LNCaP clone FGC (cell line): ENCODE data around the gene SLC34A1.

Experiments
- DNase-seq: peaks from one replicate; pipeline ENCODE4 v3.0.0-alpha.2; 2011; ENCODE audit warnings: low read depth
- H3K4me3 ChIP-seq: 2 replicates; pipeline ENCODE4 v1.5.1; 2011; ENCODE audit warnings: mild to moderate bottlenecking, low read depth, low read length, control low read depth
- TF ChIP-seq, protein P1 (sequence below): IDR thresholded peaks from 2 replicates; pipeline ENCODE4 v1.5.1; 2012; ENCODE audit warnings: mild to moderate bottlenecking; ENCODE audit not compliant: control insufficient read depth, insufficient read depth; ENCODE audit errors: extremely low read depth

SLC34A1 gene, protein sequence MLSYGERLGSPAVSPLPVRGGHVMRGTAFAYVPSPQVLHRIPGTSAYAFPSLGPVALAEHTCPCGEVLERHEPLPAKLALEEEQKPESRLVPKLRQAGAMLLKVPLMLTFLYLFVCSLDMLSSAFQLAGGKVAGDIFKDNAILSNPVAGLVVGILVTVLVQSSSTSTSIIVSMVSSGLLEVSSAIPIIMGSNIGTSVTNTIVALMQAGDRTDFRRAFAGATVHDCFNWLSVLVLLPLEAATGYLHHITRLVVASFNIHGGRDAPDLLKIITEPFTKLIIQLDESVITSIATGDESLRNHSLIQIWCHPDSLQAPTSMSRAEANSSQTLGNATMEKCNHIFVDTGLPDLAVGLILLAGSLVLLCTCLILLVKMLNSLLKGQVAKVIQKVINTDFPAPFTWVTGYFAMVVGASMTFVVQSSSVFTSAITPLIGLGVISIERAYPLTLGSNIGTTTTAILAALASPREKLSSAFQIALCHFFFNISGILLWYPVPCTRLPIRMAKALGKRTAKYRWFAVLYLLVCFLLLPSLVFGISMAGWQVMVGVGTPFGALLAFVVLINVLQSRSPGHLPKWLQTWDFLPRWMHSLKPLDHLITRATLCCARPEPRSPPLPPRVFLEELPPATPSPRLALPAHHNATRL

DNA sequence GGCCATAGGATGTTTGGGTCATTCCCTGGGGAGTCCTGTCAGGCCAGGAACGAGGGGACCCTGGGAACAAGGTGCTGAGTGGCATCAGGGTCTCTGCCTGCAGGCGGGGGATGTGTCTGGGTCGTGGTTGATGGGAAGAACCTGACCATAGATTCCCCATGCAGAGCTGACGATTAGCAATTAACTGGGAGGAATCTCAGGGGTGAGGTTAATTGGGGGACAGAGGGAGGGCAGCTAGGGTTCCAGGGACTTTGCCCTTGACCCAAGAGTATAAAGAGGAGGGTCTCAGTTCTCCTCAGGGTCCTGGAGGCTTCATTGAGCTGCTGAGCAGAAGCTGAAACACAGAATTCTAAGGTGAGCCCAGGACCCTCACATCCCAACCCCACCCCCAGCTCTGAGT, at the start of gene SLC34A1:
Gene SLC34A1, plus strand, starts transcription at position 301 of the 400 bp plus-strand sequence. CDS start 1,308 bp downstream, outside the sequence.
- DNase-seq = no peak
- no peak within 1 kb of the TSS for H3K4me3 ChIP-seq
- TF ChIP-seq, protein P1, sequence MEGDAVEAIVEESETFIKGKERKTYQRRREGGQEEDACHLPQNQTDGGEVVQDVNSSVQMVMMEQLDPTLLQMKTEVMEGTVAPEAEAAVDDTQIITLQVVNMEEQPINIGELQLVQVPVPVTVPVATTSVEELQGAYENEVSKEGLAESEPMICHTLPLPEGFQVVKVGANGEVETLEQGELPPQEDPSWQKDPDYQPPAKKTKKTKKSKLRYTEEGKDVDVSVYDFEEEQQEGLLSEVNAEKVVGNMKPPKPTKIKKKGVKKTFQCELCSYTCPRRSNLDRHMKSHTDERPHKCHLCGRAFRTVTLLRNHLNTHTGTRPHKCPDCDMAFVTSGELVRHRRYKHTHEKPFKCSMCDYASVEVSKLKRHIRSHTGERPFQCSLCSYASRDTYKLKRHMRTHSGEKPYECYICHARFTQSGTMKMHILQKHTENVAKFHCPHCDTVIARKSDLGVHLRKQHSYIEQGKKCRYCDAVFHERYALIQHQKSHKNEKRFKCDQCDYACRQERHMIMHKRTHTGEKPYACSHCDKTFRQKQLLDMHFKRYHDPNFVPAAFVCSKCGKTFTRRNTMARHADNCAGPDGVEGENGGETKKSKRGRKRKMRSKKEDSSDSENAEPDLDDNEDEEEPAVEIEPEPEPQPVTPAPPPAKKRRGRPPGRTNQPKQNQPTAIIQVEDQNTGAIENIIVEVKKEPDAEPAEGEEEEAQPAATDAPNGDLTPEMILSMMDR = no peak

DNA sequence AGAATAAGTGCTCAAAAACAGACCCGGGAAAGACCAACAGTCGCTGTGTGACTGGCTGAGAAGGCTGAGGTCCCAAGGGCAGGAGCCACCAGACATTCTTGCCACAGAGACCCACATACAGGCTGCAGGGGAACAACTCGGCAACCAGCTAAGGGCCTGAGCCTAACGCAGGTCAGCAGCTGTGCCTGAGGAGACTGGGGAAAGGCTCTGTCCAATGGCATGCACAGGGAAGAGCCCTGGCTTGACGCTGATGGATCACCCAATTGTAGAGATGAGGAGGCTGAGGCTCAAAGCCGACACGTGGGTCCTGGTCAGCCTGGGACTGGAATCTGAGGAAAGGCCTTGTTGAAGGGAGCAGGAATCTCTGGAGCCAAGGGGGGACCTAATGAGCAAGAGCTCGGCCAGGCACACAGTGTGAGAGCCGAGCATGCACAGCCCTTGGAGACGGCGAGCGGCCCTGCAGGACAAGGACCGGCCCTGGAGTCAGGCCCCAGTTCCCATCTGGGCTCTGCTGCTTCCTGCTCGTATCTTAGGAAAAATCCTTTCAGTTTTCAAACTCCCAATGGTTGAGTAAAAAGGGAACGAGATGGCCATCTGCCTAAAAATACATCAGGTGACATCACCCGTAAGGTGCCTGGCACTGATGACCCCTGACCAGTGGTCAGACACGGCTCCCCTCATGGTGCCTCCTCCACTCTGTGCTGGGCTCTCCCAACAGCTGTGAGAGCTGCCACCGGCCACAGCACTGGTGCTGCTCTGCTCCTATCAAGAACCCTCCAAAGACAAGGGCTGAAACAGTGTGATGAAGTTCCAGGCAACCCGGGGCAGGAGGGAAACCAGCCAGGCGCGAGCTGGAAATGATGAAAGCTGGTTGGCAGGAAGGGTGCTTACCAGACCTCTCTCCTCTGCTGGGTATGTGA, 49.2 kb upstream of the SLC34A1 start:
- H3K4me3 ChIP-seq = no peak overlapping the region
- TF ChIP-seq, protein P1 = no peak
- no peak for DNase-seq

DNA sequence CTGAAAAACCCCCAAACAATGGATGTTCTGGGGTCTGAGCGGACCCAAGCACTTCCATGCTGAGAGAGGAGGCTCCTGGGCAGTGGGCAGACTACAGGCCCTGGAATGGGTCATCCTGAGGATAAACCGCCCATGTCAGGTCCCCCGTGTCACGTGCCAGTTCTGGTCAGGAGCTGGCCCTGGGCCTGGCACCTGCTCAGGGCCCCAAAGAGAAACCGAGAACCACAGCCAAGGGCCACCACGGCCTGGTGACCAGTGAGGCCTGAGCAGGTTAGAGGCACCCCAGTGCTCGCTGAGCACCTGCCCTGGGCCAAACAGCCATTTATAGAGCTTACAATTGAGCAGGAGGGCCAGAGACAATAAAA, 48.6 kb upstream of the SLC34A1 start:
- DNase-seq = no peak
- TF ChIP-seq, protein P1 = no peak
- H3K4me3 ChIP-seq = no peak overlapping the region

DNA sequence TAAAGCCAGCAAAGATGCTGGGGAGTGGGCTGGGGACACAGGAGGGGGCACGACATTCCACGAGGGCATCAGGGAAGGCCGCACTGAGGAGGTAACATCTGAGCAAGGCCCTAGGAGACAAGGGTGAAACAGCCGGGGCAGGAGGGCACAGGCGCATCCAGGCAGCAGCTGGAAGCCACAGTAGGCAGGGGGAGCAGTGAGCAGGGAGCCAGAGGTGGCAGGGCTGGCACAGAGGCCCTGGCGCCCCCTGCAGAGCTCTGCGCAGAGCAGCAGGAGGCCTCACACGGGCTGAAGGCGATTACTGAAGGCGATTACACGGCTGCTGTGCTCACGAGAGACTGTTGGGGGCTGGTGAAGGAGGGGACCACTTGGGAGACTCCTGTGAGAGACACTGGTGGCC, 48.1 kb upstream of the SLC34A1 start:
- TF ChIP-seq, protein P1 = peak; percentile 25
- DNase-seq = no peak
- H3K4me3 ChIP-seq = no peak overlapping the region

DNA sequence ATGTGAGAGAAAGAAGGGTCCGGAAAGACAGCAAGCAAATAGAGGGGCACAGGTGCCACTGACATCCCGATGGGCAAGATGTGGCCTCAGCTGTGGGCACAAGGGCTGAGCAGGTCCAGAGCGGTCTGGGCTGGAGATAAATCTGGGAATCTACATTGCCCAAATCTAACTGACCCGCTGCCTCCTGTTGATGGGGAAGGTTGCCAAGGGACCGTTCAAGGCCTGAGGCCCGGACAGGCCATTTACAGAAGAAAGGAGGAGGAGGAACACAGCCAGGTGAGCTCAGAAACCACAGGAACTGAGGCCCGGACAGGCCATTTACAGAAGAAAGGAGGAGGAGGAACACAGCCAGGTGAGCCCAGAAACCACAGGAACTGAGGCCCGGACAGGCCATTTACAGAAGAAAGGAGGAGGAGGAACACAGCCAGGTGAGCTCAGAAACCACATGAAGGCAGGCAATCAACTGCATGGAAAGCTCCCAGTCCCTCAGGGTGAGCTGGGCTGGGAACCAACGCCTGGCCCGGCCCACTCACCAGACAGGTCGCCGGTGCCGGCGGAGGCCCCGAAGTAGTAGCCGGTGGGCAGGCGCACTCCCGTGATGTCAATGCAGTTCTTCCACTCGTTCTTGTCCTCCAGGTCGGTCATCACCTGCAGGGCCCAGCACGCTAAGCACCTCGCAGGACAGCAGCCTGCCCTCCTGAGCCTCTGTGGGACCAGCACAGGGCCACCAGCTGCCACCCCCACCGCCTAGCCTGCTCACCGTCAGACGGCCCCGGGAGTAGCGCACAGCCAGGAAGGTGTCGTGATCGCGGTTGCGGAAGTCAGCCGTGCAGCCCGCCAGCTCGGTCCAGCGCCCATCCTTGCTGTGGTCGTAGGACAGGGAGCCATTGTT, 47.4 kb upstream of the SLC34A1 start:
- TF ChIP-seq, protein P1 = no peak
- no peak for DNase-seq
- no peak overlapping the region for H3K4me3 ChIP-seq
